ENCODE data around the gene JMJD6.
A peak's percentile ranks its signal among the peaks of the same experiment; 100 is the strongest.
"Not testable (repeated sequence)": the region's sequence is repeated elsewhere in the genome, so short reads cannot be mapped to it uniquely, and the experiment has no call there.

Gene JMJD6

DNA sequence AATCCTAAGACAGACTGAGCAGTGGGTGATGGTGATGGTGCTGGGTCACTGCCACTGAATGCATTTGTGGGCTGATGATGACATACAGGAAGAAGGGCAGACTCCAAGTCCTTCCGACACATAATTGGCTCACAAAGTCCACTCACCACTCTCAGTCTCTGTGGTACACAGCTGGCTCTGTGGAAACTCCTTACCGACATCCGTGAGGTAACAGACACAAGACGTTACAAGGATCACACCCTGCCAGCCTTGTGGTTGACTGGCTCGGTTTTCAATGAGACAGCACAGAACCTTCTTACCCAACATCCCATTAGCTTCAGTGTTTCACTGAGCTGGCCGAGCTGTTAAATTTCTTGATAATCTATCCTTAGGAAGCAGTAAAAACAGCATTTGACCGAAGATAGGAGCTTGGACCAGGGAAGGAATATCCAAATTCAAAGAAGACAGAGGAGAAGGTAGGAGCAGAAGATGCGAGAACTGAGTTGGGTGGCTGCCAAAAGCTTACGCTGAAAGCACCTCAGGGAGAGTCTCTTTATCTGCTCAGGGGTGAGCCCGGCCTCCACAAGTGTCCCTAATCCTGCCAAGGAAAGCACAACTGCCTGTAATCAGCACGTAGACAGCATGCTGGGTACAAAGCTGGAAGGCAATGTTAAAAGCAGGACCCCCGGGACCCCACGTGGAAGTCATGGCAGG, 10.1 kb downstream of the JMJD6 start:
- peak; percentile 42 for DNase-seq

DNA sequence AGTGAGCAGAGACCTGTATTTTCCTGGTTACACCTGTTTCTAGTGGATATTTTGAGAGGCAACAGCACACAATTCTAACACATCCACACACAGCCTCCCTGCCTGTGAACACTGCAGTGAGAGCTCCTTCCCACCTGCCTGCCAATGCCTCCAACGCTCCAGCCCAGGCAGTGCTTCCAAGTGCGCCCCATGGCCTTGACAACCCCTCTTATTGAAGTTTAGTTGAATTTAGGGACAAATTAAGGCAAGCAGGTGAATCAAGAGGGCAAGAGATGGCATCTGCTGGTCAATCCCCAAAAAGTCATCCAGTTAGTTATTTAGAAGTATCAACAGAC, 10.9 kb downstream of the JMJD6 start:
- no peak for DNase-seq

DNA sequence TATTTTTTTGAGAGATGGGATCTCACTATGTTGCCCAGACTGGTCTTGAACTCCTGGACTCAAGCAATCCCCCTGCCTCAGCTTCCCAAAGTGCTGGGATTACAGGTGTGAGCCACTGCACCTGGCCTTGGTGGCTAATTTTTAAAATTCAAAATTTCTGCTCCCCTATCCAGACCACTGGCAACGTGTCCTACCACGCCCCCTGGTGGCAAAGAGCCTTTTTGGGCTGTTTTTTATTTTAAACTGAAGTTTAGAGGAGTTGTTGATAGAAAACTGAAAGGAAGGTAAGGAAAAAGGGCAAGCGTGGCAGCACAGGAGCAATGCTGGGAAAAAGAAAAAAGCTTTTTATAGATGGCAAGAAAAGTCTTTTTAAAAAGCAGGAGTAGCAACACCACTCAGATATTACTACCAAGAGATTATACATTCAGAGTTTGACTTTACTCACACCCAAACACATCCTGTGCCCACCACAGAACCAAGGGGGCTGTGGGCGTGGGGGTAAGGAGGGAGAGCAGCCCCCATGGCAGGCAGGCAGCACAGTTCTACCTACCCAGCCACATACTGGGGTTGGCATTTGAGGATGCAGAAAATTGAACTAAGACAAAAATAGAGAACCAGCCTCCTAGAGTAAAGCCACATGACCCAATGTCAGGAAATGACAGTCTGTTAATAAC, 11.4 kb downstream of the JMJD6 start:
- peak; percentile 79 for DNase-seq

- DNase-seq = no peak
Observed at GRCh38 chr17:76714336-76714735, 12.1 kb downstream of the JMJD6 start.

DNA sequence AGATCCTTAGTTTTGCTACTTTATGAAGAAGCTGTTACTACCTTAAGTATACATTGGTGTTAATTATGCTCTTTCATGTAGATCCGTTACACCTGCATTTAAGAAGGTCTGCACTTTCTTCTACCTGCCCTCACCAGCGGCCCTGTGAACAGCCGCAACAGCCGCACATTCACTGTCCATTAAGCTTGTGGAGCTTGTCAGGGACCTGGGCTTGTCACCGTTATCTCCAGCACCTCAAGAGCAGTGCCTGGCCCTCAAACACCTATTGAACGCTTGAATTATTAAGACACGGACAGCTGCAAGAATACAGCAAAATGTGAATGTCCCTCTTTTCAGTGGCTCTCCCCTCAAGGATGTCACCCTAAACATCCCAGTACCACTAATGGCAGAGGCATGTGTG, 12.6 kb downstream of the JMJD6 start:
- no peak for DNase-seq

GRCh38 chr17:76712321-76712720, 14.1 kb downstream of the JMJD6 start:
- DNase-seq = not testable (repeated sequence)

- DNase-seq = peak; percentile 51
Observed at GRCh38 chr17:76710863-76711611, 15.4 kb downstream of the JMJD6 start, which contains the start of gene MXRA7. MXRA7 (minus strand) TSS chr17:76710965; CDS start chr17:76710946, 19 bp downstream.

GRCh38 chr17:76709951-76710862, 16.2 kb downstream of the JMJD6 start:
- not testable (repeated sequence) for DNase-seq

GRCh38 chr17:76709077-76709950, 17.1 kb downstream of the JMJD6 start:
- no peak for DNase-seq

DNA sequence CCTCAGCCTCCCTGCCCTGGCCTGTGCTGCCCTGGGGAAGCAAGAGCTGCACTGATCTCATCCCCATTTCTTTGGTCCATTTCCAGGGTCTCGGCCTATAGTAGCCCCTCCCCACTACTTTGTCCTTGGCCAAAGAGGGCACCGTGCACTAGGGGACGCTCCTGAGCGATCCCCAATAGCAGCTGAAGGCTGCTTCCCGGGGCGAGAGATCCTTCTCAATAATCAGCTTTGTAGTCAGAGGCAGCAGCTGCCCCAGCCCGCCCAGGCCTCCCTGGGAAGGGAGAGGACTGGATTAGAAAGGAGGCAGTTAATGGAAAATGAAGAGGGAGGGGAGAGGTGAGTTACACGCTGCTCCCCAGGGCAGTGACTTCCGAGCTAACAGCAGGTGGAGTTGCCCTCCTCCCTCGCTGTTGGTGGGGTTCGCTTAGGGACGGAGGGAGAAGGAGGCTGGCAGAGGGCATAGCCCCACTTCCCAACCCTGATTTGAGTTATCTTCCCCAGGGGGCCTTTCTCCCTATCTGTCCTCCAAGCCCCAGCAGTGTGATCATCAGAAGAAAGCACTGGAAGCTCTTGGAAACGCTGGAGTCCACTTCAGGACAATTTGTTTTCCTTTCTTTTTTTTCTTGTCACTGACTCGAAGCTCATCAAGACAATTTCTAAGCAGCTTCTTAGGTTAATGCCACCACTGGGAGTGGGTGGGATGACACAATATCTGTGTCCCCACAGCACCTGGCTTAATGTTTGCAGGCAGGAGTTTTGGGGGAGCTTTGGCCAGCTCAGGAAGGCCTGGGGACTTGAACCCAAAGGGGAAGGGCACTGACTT, 18.2 kb downstream of the JMJD6 start:
- DNase-seq = no peak

GRCh38 chr17:76706817-76707216, 19.6 kb downstream of the JMJD6 start:
- DNase-seq = no peak

DNA sequence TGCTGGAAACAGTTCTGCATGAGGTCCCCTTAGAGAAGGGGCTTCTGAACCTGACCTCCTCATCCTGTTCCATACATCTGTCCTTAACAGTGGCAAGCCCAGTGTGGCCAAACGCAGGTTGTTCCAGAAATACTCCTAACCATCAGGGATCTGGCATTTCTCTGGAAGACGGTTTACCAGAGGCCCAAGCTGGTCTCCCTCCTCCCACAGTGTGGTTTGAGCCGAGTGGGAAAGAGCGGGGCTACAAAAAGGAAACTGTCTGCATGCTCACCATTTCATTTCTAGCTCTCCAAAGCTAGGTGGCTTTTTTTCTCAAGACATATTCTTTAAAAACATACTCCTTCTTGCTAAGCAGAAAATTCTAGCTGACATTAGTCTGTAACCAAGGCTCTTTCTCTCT, 21.6 kb downstream of the JMJD6 start:
- DNase-seq = no peak

DNA sequence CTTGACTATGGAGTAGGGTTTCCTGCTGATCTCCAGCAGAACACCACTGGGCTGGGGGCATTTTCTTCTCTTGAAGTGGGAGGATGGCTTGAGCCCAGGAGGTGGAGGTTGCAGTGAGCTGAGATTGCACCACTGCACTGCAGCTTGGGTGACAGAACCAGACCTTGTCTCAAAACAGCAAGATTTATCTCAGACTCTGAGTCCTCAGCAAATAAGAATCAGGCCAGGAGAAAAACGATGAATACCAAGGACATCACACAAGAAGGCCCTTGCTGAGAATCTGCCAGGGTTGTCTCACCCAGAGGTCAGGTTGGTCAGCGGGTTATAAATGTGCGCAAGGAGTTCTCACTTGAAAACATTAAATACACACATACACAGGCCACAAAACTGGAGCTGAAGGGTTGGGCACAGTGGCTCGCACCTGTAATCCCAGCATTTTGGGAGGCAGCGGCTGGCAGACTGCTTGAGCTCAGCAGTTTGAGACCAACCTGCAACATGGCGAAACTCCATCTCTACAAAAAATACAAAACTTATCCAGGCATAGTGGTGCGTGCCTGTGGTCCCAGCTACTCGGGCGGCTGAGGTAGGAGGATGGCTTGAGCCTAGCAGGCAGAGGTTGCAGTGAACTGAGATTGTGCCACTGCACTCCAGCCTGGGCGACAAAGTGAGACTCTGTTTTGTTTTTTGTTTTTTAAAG, 23.3 kb downstream of the JMJD6 start:
- no peak for DNase-seq

DNA sequence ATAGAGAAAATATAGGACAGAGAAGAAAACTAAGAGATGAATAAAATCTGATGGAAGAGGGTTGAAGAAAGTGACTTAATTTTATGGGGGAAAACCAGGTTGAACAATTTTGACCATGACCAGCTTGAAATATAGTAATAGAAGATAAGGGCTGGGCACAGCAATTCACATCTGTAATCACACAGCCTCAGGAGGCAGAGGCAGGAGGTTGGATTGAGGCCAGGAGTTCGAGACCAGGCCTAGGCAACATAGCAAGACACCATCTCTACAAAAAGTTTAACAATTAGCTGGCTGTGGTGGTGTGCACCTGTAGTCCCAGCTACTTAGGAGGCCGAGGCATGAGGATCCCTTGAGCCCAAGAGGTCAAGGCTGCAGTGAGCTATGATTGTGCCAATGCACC, 24.3 kb downstream of the JMJD6 start:
- DNase-seq = no peak

GRCh38 chr17:76701471-76701967, 24.9 kb downstream of the JMJD6 start:
- no peak for DNase-seq

DNA sequence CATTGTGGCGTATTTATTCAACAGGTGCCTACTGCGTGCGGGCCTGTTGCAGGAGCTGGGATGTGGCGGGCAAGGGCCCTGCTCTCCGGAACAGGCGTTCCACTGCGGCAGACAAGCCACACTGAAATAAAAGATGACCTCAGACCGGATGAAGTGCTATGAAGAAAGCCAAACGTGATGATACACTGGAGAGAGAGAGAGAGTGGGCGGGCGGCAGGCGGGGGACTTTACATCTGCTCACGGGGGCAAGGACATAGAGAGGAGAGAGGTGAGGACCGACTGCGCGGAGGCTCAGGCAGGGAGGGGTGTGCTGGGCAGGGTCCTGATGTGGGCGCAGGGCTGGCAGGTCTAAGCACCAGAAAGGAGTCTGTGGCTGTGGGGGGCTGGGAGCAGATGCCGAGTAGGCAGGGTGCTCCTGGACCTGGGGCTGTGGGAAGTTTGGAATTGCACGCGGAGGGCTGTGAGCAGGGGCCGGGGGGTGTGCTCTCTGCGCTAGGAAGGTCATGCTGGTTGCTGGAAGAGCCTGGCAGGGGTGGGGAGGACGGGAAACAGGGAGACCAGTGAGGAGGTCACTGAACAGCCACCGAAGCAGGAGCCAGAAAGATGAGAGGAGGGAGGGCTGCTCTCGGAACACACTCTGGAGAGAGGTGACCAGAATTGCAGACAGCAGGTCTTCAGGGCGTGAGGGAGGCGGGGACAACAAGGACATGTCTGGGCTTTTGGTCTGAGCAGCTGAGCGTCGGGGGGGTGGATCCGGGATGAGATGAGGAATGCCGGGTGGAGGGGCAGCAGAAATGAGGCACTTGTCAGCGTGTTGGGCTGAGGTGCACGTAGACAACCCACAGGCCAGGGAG, 25.6 kb downstream of the JMJD6 start:
- DNase-seq = no peak

DNA sequence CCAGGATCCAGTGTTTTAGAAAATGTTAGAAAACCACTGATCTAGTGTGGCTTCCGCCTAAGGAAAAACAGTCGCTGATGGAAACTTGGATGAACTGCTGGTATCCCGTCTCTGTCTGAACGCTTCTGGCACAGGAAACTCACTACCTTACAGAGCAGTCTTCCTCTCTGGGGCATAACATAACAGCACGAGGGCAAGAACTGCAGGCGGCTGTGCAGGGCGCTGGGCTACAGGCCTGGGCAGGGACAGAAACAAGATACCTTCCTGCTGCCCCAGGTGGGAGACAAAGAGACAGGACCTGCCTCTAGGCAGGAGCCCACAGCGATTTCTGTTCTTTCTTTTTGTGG, 26.2 kb downstream of the JMJD6 start:
- no peak for DNase-seq

DNA sequence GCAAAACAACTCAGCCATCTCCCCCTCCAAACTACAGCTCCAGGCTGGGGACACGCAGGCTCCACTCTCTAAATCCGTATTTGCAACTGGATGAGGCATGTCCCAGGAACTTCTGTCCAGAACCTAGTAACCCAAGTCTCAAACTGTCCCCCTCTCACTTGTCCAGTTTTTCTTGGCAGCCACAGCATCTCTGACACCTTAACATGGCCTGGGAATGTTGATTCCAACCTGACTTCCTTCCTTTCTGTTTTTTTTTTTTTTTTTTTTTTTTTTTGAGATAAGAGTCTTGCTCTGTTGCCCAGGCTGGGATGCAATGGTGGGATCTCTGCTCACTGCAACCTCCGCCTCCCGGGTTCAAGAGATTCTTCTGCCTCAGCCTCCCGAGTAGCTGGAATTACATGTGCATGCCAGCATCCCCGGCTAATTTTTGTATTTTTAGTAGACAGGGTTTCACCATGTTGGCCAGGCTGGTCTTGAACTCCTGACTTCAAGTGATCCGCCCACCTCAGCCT, 27.9 kb downstream of the JMJD6 start:
- DNase-seq = not testable (repeated sequence)
